Keratinocyte (primary cell): Measurements from ENCODE around the gene CRTC1. TPM values are rescaled to one million over a fixed set of nuclear protein-coding genes. Genes with fewer than 3 reads are reported as not detected.

ENCODE experiments used
- DNase-seq: peaks from one replicate; pipeline ENCODE4 v3.0.0-alpha.2; 2011; ENCODE audit warnings: low read depth, missing footprints, low spot score
- FAIRE-seq: peaks from 2 replicates; lab custom pipeline; 2011; peaks lifted over from hg19 to GRCh38; lab: Jason Lieb, UNC
- H2AFZ ChIP-seq: 2 replicates; pipeline ENCODE4 v1.6.0; 2012; ENCODE audit warnings: low read length, control low read depth, inconsistent platforms; ENCODE audit not compliant: control insufficient read depth
- H3K27ac ChIP-seq: 2 replicates; pipeline ENCODE4 v1.5.1; 2011; ENCODE audit warnings: low read length; ENCODE audit not compliant: control insufficient read depth, insufficient read depth
- H3K27me3 ChIP-seq: 3 replicates; pipeline ENCODE4 v1.6.0; 2011; ENCODE audit warnings: low read length; ENCODE audit not compliant: control insufficient read depth, insufficient read depth; ENCODE audit errors: extremely low read depth
- H3K36me3 ChIP-seq, 2 experiments: 2 replicates in 1 of 2; 3 replicates in 1 of 2; pipeline ENCODE4 v1.5.1; 2011; ENCODE audit warnings: low read length in 2 of 2, mild to moderate bottlenecking in 1 of 2; ENCODE audit not compliant: control insufficient read depth in 2 of 2, insufficient read depth in 2 of 2; ENCODE audit errors: extremely low read depth in 1 of 2
- H3K4me1 ChIP-seq: 3 replicates; pipeline ENCODE4 v1.5.1; 2011; ENCODE audit warnings: low read length; ENCODE audit not compliant: control insufficient read depth, insufficient read depth; ENCODE audit errors: extremely low read depth
- H3K4me2 ChIP-seq: 3 replicates; pipeline ENCODE4 v1.6.0; 2011; ENCODE audit warnings: low read depth, low read length; ENCODE audit not compliant: control insufficient read depth, insufficient read depth; ENCODE audit errors: extremely low read depth
- H3K4me3 ChIP-seq, 3 experiments: fragments of 200-600 bp in 1 of 3; sonication (generic) in 1 of 3; 2 replicates in 2 of 3; 3 replicates in 1 of 3; pipeline ENCODE4 v1.5.1; 2011 to 2016; ENCODE audit warnings: low read length in 3 of 3, mild to moderate bottlenecking in 3 of 3, control low read depth in 2 of 3, inconsistent platforms in 1 of 3, low read depth in 1 of 3, mixed read lengths in 1 of 3, mixed run types in 1 of 3, moderate library complexity in 1 of 3; ENCODE audit not compliant: control insufficient read depth in 2 of 3, insufficient read depth in 2 of 3; ENCODE audit errors: extremely low read depth in 1 of 3
- H3K79me2 ChIP-seq: 2 replicates; pipeline ENCODE4 v1.6.0; 2012; ENCODE audit warnings: low read length; ENCODE audit not compliant: control insufficient read depth, insufficient read depth
- H3K9ac ChIP-seq: 3 replicates; pipeline ENCODE4 v1.6.0; 2011; ENCODE audit warnings: low read length; ENCODE audit not compliant: control insufficient read depth, insufficient read depth; ENCODE audit errors: extremely low read depth
- H3K9me1 ChIP-seq: 3 replicates; pipeline ENCODE4 v1.6.0; 2011; ENCODE audit warnings: low read length; ENCODE audit not compliant: control insufficient read depth, insufficient read depth; ENCODE audit errors: extremely low read depth
- H3K9me3 ChIP-seq: 2 replicates; pipeline ENCODE4 v1.5.1; 2012; ENCODE audit warnings: low read depth, low read length; ENCODE audit not compliant: control insufficient read depth
- H4K20me1 ChIP-seq: 3 replicates; pipeline ENCODE4 v1.6.0; 2011; ENCODE audit warnings: low read length; ENCODE audit not compliant: control insufficient read depth, insufficient read depth; ENCODE audit errors: extremely low read depth
- EZH2 ChIP-seq: IDR thresholded peaks from one replicate; pipeline ENCODE4 v1.6.1; 2012; ENCODE audit warnings: inconsistent platforms, mild to moderate bottlenecking, low read length, moderate library complexity
- dilution Hi-C: fragments of 300-500 bp; cut with MboI; formaldehyde crosslinking; loops from one replicate; pipeline ENCODE4 v1.7.0; 2020; ENCODE audit warnings: low sequenced_read_pairs; ENCODE audit not compliant: extremely low pct_ligation_motif_present
- polyA plus RNA-seq, 5 experiments: library from polyadenylated mRNA; depleted of rRNA in 3 of 5; stranded (reverse) in 3 of 5; stranded (forward) in 1 of 5; unstranded in 1 of 5; fragments of >200 nt; gene quantifications; 1 replicate in 1 of 5; 2 replicates in 3 of 5; 3 replicates in 1 of 5; pipeline versions ENCODE4 v1.2.1 to v1.2.3, GENCODE V29; 2011 to 2012; ENCODE audit warnings: missing spikeins in 2 of 5, low read depth in 1 of 5, low replicate concordance in 1 of 5
- TF ChIP-seq, protein P1 (sequence below), 3 experiments: IDR thresholded peaks in 1 of 3; conservative IDR thresholded peaks in 1 of 3; optimal IDR thresholded peaks in 1 of 3; 2 replicates in 2 of 3; 3 replicates in 1 of 3; pipeline versions ENCODE3 to v1.5.1; 2011; ENCODE audit warnings: low read length in 3 of 3, mild to moderate bottlenecking in 3 of 3, moderate library complexity in 2 of 3, control low read depth in 1 of 3, inconsistent platforms in 1 of 3; ENCODE audit not compliant: insufficient read depth in 2 of 3; ENCODE audit errors: extremely low read depth in 1 of 3

CRTC1 gene
- polyA plus RNA-seq, 1 donor (not counting 4 experiments of a cell fraction or from before 2014, with no cell fraction given), result 0.54 TPM

DNA sequence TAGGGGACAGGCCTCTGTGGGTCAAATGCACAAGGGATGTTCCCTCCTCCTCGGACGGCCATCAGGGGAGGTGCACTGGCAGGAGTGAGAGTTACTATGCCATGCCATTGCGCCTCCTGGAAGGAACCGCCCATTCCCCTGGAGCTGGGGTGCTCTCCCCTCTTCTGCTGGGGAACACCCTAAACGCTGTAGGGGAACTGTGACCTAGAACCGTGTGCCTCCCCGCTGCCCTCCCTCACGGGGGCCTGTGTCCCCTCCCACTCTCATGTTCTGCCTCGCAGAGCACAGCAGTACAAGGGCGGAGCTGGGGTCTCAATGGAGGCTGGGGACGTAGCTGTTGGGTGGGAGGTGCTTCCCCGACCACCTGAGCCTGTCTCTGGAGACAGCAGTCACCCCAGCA, 17.2 kb upstream of the CRTC1 start:
- no peak overlapping the region for H3K9ac ChIP-seq
- FAIRE-seq (no peak), DNase-seq (no peak)
- H3K4me2 ChIP-seq, result no peak overlapping the region
- no peak overlapping the region for H3K4me3 ChIP-seq
- H3K9me3 ChIP-seq, result no peaks in the 10 kb centered on the region
- H3K79me2 ChIP-seq, result no peaks in the 10 kb centered on the region
- peaks cover 0 to 6% of the 10 kb centered on the region in 2 experiments for H3K36me3 ChIP-seq
- no peaks in the 10 kb centered on the region for H3K4me1 ChIP-seq
- H3K27me3 ChIP-seq, result no peaks in the 10 kb centered on the region
- no peaks in the 10 kb centered on the region for H4K20me1 ChIP-seq
- dilution Hi-C loops, result no loop called here
- no peak for TF ChIP-seq EZH2
- TF ChIP-seq, protein P1, sequence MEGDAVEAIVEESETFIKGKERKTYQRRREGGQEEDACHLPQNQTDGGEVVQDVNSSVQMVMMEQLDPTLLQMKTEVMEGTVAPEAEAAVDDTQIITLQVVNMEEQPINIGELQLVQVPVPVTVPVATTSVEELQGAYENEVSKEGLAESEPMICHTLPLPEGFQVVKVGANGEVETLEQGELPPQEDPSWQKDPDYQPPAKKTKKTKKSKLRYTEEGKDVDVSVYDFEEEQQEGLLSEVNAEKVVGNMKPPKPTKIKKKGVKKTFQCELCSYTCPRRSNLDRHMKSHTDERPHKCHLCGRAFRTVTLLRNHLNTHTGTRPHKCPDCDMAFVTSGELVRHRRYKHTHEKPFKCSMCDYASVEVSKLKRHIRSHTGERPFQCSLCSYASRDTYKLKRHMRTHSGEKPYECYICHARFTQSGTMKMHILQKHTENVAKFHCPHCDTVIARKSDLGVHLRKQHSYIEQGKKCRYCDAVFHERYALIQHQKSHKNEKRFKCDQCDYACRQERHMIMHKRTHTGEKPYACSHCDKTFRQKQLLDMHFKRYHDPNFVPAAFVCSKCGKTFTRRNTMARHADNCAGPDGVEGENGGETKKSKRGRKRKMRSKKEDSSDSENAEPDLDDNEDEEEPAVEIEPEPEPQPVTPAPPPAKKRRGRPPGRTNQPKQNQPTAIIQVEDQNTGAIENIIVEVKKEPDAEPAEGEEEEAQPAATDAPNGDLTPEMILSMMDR (optimal IDR thresholded peaks at IDR 0.05 in 1 of 3, IDR thresholded peaks at IDR 0.05 in 1 of 3, conservative IDR thresholded peaks at IDR 0.05 in 1 of 3; ENCODE audit: extremely low read depth in 1 of 3, insufficient read depth in 2 of 3, low read length in 3 of 3), result no peak
- H3K27ac ChIP-seq, result no peak overlapping the region
- no peak overlapping the region for H2AFZ ChIP-seq
- H3K9me1 ChIP-seq, result no peaks in the 10 kb centered on the region

DNA sequence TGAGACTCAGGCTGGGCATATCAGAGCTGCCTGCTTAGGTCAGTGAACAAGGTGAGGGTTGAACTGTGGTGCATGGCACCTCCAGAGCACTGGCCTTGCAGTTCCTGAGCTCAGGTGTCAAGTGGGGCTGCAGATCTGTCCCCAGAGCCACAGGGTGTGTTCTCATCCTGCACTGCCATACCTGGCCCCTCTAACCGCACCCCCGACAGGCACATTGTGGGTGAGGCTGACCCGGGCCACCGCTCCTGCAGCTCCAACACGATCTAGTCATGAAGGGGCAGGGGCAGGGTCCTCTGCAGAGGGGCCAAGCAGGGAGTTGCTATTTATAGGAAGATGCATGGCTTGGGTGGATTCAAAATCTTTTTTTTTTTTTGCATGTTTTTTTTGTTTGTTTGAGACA, 16.7 kb upstream of the CRTC1 start:
- H3K4me1 ChIP-seq, result no peaks in the 10 kb centered on the region
- no peaks in the 10 kb centered on the region for H4K20me1 ChIP-seq
- no peak overlapping the region for H3K4me2 ChIP-seq
- H3K36me3 ChIP-seq, result peaks cover 0 to 6% of the 10 kb centered on the region in 2 experiments
- H3K9ac ChIP-seq, result no peak overlapping the region
- TF ChIP-seq, protein P1 (optimal IDR thresholded peaks at IDR 0.05 in 1 of 3, IDR thresholded peaks at IDR 0.05 in 1 of 3, conservative IDR thresholded peaks at IDR 0.05 in 1 of 3; ENCODE audit: extremely low read depth in 1 of 3, insufficient read depth in 2 of 3, low read length in 3 of 3), result no peak
- no peak for TF ChIP-seq EZH2
- DNase-seq (no peak), FAIRE-seq (no peak)
- no peaks in the 10 kb centered on the region for H3K9me1 ChIP-seq
- dilution Hi-C loops, result no loop called here
- no peaks in the 10 kb centered on the region for H3K27me3 ChIP-seq
- no peak overlapping the region for H3K27ac ChIP-seq
- no peaks in the 10 kb centered on the region for H3K9me3 ChIP-seq
- no peak overlapping the region for H3K4me3 ChIP-seq
- H2AFZ ChIP-seq, result no peak overlapping the region
- no peaks in the 10 kb centered on the region for H3K79me2 ChIP-seq
